Hippocampal formation (tissue), 2 donors: ENCODE results near the gene RGS6.
A peak's percentile ranks its signal among the peaks of the same experiment; 100 is the strongest.

Source experiments
- DNase-seq, 2 donors: peaks; one replicate each; lab custom pipeline; 2025; lab: John Stamatoyannopoulos, UW

The RGS6 gene

GRCh38 chr14:72243309-72244293 is 311.4 kb downstream of the RGS6 start:
- DNase-seq: no peak

DNA sequence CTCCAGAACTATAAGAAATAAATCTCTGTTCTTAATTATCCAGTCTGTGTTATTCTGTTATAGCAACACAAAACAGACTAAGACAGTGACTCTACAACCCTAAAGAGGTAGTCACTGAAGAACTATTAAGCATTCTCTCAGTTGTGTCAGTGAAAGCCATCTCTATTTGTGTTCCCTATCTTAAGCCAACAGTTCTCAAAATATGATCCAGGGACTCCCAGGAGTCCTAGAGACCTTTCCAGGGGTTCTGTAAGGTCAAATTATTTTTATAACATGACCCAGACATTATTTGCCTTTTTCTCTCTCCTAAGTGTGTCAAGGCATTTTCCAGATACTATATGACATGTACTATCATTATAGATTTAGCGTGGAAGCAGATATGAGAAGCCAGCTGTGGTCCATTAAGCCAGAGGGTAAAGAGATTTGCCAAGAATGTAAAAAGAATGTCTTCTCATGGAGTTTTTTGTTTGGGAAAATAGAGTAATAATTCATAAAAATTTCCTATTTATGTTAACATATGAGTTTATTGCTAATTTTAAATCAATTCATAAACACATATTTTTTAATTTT is 315.8 kb downstream of the RGS6 start:
- no peak for DNase-seq

GRCh38 chr14:72253503-72253902 is 321.3 kb downstream of the RGS6 start:
- DNase-seq: no peak

DNA sequence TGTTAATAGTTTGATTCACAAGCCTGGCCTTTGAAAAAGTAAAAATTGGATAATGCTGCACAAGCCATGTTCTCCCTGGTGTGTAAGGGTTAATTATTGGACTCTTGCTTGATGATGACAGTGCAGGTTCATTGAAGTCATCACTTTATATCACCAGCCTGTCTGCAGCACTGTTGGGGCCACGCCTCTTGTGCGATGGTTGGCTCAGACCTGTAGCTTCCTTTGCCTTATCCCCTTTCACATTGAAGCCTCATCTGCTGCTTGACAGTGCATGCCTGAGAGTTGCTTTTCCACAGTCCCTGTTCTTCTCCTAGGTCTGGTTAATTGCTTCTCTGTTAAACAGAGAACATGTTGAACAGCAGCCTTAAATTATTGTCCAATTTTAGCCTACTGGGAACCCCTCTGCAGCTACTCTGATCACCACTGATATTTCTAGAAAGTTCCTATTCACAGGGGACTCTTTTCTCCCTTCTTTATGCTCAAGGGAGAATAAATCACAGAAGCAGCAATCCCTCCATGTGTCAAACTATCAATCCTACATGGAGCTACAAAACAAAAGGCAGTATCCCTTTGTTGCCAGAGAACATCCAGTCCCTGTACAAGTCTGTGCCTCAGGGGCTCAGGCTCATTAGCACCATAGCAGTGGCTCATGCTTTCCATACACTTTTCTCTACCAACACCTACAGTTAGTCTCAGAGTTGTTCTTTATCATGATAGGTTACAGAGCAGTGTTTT is 322.1 kb downstream of the RGS6 start:
- DNase-seq: no peak

DNA sequence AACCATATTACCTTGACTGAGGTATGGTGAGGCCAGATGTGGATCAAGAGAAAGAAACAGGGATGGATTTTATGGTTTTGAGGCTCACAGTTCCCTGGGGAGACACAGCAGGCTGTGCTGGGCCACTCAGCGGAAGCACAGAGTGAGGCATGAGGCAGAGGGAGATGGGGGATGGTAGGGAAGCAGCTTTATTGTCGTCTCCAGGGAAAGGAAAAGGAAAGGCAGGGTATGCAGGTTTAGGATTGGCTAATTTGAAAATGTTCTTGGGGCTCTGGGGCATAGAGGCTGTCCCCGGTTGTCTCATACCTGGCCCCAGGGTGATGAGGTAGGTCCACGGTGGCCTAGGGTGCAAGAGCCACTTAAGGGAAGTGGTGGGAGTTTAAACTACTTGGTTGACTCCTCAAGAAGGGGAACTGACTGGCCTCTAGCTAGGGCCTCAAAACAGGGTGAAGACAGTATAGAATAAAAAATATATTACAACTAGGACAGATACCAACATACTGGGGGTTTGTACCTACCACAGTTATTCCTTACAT is 322.8 kb downstream of the RGS6 start:
- no peak for DNase-seq

GRCh38 chr14:72256055-72256454 is 323.8 kb downstream of the RGS6 start:
- no peak for DNase-seq

GRCh38 chr14:72261068-72261467 is 328.8 kb downstream of the RGS6 start:
- no peak for DNase-seq

GRCh38 chr14:72262771-72263170 is 330.5 kb downstream of the RGS6 start:
- no peak for DNase-seq

DNA sequence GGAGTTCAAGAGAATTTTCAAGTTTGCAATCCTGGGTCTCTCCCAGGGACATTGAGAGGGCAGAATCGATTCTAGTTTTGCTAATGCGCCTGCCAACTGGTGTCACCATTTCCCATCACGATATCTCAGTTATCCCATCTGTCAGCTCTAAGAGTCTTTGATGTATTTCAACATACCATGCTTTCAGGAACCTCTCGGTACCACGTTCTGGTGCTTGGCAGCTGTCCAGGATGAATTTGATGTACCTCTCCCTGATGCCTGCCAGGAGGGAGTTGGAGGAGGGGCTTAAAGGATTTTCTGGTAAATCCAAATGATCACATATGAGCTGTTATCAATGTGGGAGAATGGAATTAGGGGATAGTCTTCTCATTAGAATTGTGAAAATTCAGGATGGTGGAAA is 332.5 kb downstream of the RGS6 start:
- no peak for DNase-seq

DNA sequence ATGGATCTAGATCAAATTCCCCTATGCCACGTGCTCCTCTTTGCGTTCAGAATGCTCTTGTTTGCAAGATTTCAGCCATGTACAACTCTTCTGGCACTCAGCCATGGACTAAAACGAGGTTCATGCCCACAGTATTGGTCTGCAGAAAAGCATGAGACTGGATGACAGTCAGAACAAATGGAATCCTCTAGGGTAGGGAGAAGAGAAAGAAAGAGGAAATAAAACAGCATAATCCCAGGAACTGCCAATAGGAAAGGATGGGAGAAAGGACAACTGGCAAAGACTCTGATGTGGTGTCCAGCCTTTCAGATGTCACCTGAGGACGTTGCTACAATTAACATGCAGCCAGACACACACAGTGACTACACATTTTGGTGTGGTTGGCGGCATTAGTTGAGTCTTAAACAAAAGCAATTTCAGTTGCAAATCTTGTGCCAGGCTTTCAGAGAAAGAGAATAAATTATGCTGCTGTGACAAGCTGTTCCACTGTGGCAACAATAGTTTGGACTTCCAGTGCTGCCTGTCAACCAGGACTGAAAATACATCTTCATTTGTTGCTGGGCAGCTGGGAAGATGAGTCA is 338.0 kb downstream of the RGS6 start:
- DNase-seq: peak in 1 of 2 donors; percentile 32

DNA sequence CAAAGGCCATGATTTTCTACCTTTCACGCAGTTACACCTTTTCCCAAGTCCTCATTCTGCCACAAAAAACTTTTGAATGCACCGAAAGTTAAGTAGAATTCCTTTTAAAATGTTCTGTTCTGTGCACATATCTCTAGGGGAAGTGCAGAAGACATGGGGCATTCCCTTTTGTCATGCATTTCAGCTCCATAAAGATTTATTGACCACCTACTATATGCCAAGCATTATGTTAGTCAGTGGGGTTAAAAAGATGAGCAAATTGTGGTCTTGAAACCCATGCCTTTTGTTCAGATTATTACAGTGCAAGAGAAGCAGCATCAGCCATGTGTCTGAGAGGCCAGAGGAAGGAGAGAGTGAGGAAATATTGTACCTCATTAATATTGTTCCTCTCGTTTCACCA is 338.5 kb downstream of the RGS6 start:
- DNase-seq: no peak

GRCh38 chr14:72275242-72275641 is 343.0 kb downstream of the RGS6 start:
- no peak for DNase-seq

DNA sequence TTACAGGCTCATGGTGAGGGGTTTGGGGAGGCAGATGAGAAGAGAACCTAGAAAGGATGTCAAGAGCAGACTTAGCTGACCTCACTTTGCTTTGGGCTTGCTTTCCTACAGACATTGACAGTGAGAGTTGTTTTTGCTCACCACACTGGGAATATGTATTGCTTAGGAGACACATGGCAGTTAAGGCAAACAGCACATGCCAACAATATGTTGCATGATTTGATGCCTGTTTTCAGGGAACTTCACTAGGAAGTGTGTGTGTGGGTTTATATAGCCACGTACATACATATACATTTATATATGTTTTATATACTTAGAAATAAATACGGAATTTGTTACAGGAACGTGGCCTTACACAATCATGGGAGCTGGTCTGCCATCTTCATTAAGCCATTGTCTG is 346.1 kb downstream of the RGS6 start:
- DNase-seq: no peak

GRCh38 chr14:72284176-72284575 is 351.9 kb downstream of the RGS6 start:
- no peak for DNase-seq

- no peak for DNase-seq
Measured at GRCh38 chr14:72290241-72290640, 358.0 kb downstream of the RGS6 start.

- peak; percentile 2 to 39 for DNase-seq
Measured at GRCh38 chr14:72291908-72292688, 359.9 kb downstream of the RGS6 start.

- DNase-seq: no peak
Measured at GRCh38 chr14:72292689-72293024, 360.4 kb downstream of the RGS6 start.

- DNase-seq: no peak
Measured at GRCh38 chr14:72301352-72301751, 369.1 kb downstream of the RGS6 start.

DNA sequence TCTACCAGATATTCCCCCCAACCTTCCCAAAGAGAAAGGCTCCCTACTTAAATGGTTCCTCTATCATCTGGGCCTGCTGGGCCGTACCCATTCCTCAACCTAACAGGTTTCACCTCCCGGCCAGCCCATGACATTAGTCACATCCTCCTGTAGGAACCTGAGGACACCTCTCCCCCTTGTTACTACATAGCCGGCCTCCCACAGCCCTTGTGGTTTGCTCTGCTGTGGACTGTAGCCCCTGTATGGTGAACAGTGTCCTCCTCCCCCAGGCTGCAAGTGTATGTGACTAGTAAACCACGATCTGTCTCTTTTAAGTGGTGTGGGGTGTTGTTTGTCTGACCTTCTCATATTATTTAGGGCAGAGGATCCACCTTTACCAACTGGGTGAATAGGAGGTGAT is 371.7 kb downstream of the RGS6 start:
- DNase-seq: no peak

DNA sequence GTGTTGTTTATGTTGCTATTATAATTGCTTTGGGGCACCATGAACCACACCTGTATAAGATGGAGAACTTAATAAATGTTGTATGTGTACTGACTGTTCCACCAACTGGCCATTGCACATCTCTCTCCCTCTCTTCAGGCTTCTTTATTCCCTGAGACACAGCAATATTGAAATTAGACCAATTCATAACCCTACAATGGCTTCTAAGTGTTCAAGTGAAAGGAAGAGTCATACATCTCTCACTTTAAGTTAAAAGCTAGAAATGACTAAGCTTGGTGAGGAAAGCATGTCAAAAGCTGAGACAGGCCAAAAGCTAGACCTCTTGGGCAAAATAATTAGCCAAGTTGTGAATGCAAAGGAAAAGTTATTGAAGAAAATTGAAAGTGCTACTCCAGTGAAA is 373.3 kb downstream of the RGS6 start:
- no peak for DNase-seq

GRCh38 chr14:72308967-72309485 is 376.8 kb downstream of the RGS6 start:
- no peak for DNase-seq
